OCI-LY7 (cell line): ENCODE data around the gene CABP4. TPM values are rescaled to one million over a fixed set of nuclear protein-coding genes. Genes with fewer than 3 reads are reported as not detected.

Experiments
- BruUV-seq: library from RNA; stranded (reverse); fragments of 400-500 nt; replicated peaks from 2 replicates; lab custom pipeline; 2021; lab: Mats Ljungman, UMichigan
- CTCF ChIA-PET: fragments of 300-600 bp; sonication (Branson Sonifier 250); formaldehyde crosslinking; loops from one replicate; lab custom pipeline; 2022; ENCODE audit warnings: antibody characterized with exemption; ENCODE audit not compliant: unreplicated experiment; lab: Charles Lee
- POLR2A ChIA-PET: fragments of 300-600 bp; sonication (Branson Sonifier 250); formaldehyde crosslinking; loops from one replicate; lab custom pipeline; 2022; ENCODE audit warnings: antibody characterized with exemption; lab: Charles Lee
- DNase-seq: peaks from one replicate; pipeline ENCODE4 v3.0.0-alpha.2; 2015; ENCODE audit warnings: low spot score
- H2AFZ ChIP-seq: fragments of 200-600 bp; sonication (generic), shearing (Covaris generic); 2 replicates; pipeline ENCODE4 v1.6.1; 2014; ENCODE audit warnings: mild to moderate bottlenecking, antibody characterized with exemption, low read length, moderate library complexity
- H3K27ac ChIP-seq: fragments of 200-600 bp; sonication (generic); 2 replicates; pipeline ENCODE4 v1.5.1; 2014; ENCODE audit warnings: mixed run types, low read depth, mild to moderate bottlenecking, moderate library complexity, low read length, inconsistent platforms; ENCODE audit not compliant: poor library complexity, severe bottlenecking
- H3K36me3 ChIP-seq: fragments of 200-600 bp; sonication (generic); 2 replicates; pipeline ENCODE4 v1.6.1; 2014; ENCODE audit warnings: mild to moderate bottlenecking, antibody characterized with exemption, low read length, moderate library complexity, mixed read lengths; ENCODE audit not compliant: insufficient read depth
- H3K4me1 ChIP-seq: fragments of 200-600 bp; sonication (generic); 2 replicates; pipeline ENCODE4 v1.5.1; 2014; ENCODE audit warnings: mild to moderate bottlenecking, low read length; ENCODE audit not compliant: insufficient read depth, poor library complexity, severe bottlenecking
- H3K4me2 ChIP-seq: fragments of 200-600 bp; sonication (generic); 2 replicates; pipeline ENCODE4 v1.6.1; 2014; ENCODE audit warnings: mild to moderate bottlenecking, low read length
- H3K4me3 ChIP-seq: fragments of 200-600 bp; sonication (generic); 2 replicates; pipeline ENCODE4 v1.5.1; 2014; ENCODE audit warnings: mild to moderate bottlenecking, low read depth, low read length; ENCODE audit not compliant: poor library complexity, severe bottlenecking
- H3K79me2 ChIP-seq: fragments of 200-600 bp; sonication (generic); 2 replicates; pipeline ENCODE4 v1.6.1; 2016; ENCODE audit warnings: low read depth, mild to moderate bottlenecking, low read length, moderate library complexity, mixed read lengths; ENCODE audit not compliant: insufficient read depth
- H3K9me2 ChIP-seq: fragments of 200-600 bp; sonication (generic); 2 replicates; pipeline ENCODE4 v1.6.1; 2016; ENCODE audit warnings: mild to moderate bottlenecking, low read length, mixed read lengths; ENCODE audit not compliant: insufficient read depth
- H3K9me3 ChIP-seq: fragments of 200-600 bp; sonication (generic); 2 replicates; pipeline ENCODE4 v1.6.1; 2014; ENCODE audit warnings: mild to moderate bottlenecking, mixed run types, low read length, mixed read lengths
- H4K20me1 ChIP-seq: fragments of 200-600 bp; sonication (generic); 2 replicates; pipeline ENCODE4 v1.6.1; 2014; ENCODE audit warnings: mild to moderate bottlenecking, antibody characterized with exemption, low read length, moderate library complexity, mixed read lengths; ENCODE audit not compliant: insufficient read depth
- CTCF ChIP-seq: fragments of 200-600 bp; sonication (generic); conservative IDR thresholded peaks from 2 replicates; pipeline ENCODE4 v1.5.1; 2014; ENCODE audit warnings: mild to moderate bottlenecking, antibody characterized with exemption, low read length, moderate library complexity, mixed read lengths
- EZH2phosphoT487 ChIP-seq: fragments of 200-600 bp; sonication (generic); IDR thresholded peaks from 2 replicates; pipeline ENCODE4 v1.6.1; 2018; ENCODE audit warnings: low read depth, borderline replicate concordance, mild to moderate bottlenecking, mixed run types, antibody characterized with exemption, low read length, moderate library complexity, mixed read lengths
- intact Hi-C: fragments of 100-400 bp; cut with micrococcal nuclease; formaldehyde crosslinking; loops from one replicate; pipeline ENCODE4 v1.10.0; 2022; ENCODE audit not compliant: unreplicated experiment
- total RNA-seq, 2 experiments: library from RNA; depleted of rRNA in 1 of 2; stranded (reverse); fragments of >200 nt in 1 of 2; shearing (Covaris generic) in 1 of 2; gene quantifications; 2 replicates each; pipeline ENCODE4 v1.2.3, GENCODE V29; 2014 to 2022

CABP4 gene
- total RNA-seq, 2 experiments from 2014 or later: 3.0 to 11.5 TPM

- no TSS peak for BruUV-seq
- Histone ChIP-seq H2AFZ (no peak overlapping the region), H3K79me2 (peaks cover 19% of the 10 kb centered on the region), H3K4me2 (peak overlapping the region; percentile 97), H3K4me1 (peaks cover 38% of the 10 kb centered on the region), H3K27ac (peak overlapping the region; percentile 70), H3K9me3 (no peaks in the 10 kb centered on the region), H3K9me2 (no peaks in the 10 kb centered on the region), H3K36me3 (peaks cover 18% of the 10 kb centered on the region; the same call in 1 of the 2 replicates), H4K20me1 (0 out of 2 replicates have a peak, but pooled peaks cover 9% of the 10 kb centered on the region), H3K4me3 (peak overlapping the region; percentile 88)
- TF ChIP-seq CTCF: no peak
- no peak for TF ChIP-seq EZH2phosphoT487
- intact Hi-C loops: no loop called here
- POLR2A ChIA-PET: no interaction called here
- CTCF ChIA-PET: no interaction called here
- peak; percentile 35 for DNase-seq
Observed at GRCh38 chr11:67504005-67504949, 49.1 kb downstream of the CABP4 start.

- Histone ChIP-seq H3K4me3 (peak within 1 kb of the TSS; percentile 88), H3K9me2 (no peaks in the 10 kb centered on the region), H3K36me3 (peaks cover 18% of the 10 kb centered on the region; the same call in 1 of the 2 replicates), H4K20me1 (0 out of 2 replicates have a peak, but pooled peaks cover 9% of the 10 kb centered on the region), H3K4me1 (peaks cover 38% of the 10 kb centered on the region), H3K4me2 (peak within 1 kb of the TSS; percentile 97), H2AFZ (no peak within 1 kb of the TSS), H3K27ac (peak within 1 kb of the TSS; percentile 70), H3K9me3 (no peaks in the 10 kb centered on the region), H3K79me2 (peaks cover 19% of the 10 kb centered on the region)
- POLR2A ChIA-PET: no interaction called here
- BruUV-seq: no TSS peak
- peak; percentile 81 for DNase-seq
- TF ChIP-seq CTCF (no peak), EZH2phosphoT487 (no peak)
- intact Hi-C loops: loop anchor here (5.0 kb wide), 4 partner anchors 83 to 238 kb away; partner anchors contain the start of genes GRK2 and POLD4
- CTCF ChIA-PET: no interaction called here
Observed at GRCh38 chr11:67504950-67505581, 49.9 kb downstream of the CABP4 start, which contains the start of gene PITPNM1. Gene PITPNM1 (minus strand): TSS chr11:67505363. CDS start chr11:67504180, 1,183 bp downstream.
